CD4-positive, alpha-beta memory T cell (primary cell): Measurements from ENCODE around the gene TIMM8A. TPM values are rescaled to one million over a fixed set of nuclear protein-coding genes. Genes with fewer than 3 reads are reported as not detected.

ENCODE experiments used
- CTCF ChIA-PET: fragments of 350-600 bp; sonication (Branson Sonifier 250); formaldehyde crosslinking; loops from one replicate; lab custom pipeline; 2021; ENCODE audit warnings: inconsistent platforms; ENCODE audit not compliant: partially characterized antibody; lab: Charles Lee
- POLR2A ChIA-PET: fragments of 350-600 bp; sonication (Branson Sonifier 250); formaldehyde crosslinking; loops from one replicate; lab custom pipeline; 2021; ENCODE audit not compliant: partially characterized antibody; lab: Charles Lee
- DNase-seq, 5 donors: peaks; one replicate each; pipeline versions ENCODE4 v3.0.0 to v3.0.0-alpha.2; 2020 to 2022; ENCODE audit warnings: mixed read lengths in 1 of 5
- H3K27ac ChIP-seq: one replicate; pipeline ENCODE4 v1.7.0; 2013; ENCODE audit warnings: low read depth, low read length
- H3K27me3 ChIP-seq: 2 replicates; pipeline ENCODE4 v1.7.0; 2013; ENCODE audit warnings: mild to moderate bottlenecking, low read length, moderate library complexity; ENCODE audit not compliant: insufficient read depth
- H3K36me3 ChIP-seq: 2 replicates; pipeline ENCODE4 v1.7.0; 2013; ENCODE audit warnings: mild to moderate bottlenecking, low read length, moderate library complexity; ENCODE audit not compliant: insufficient read depth
- H3K4me1 ChIP-seq: 2 replicates; pipeline ENCODE4 v1.7.0; 2013; ENCODE audit warnings: mild to moderate bottlenecking, low read length, moderate library complexity; ENCODE audit not compliant: insufficient read depth
- H3K4me3 ChIP-seq, 2 donors: one replicate each; pipeline ENCODE4 v1.7.0; 2013; ENCODE audit warnings: low read length in 2 of 2, mild to moderate bottlenecking in 1 of 2
- H3K9me3 ChIP-seq, 2 donors: one replicate each; pipeline ENCODE4 v1.7.0; 2013; ENCODE audit warnings: low read length in 2 of 2, control low read depth in 1 of 2; ENCODE audit not compliant: control insufficient read depth in 1 of 2
- H3K27ac Mint-ChIP-seq, 7 donors: one replicate each; pipeline ENCODE4 v1.8.0; 2020 to 2021; ENCODE audit warnings: mixed read lengths in 7 of 7, mild to moderate bottlenecking in 6 of 7, inconsistent platforms in 3 of 7, moderate library complexity in 3 of 7
- H3K27me3 Mint-ChIP-seq, 2 donors: one replicate each; pipeline ENCODE4 v1.8.0; 2020 to 2021; ENCODE audit warnings: mixed read lengths in 2 of 2
- H3K36me3 Mint-ChIP-seq, 2 donors: one replicate each; pipeline ENCODE4 v1.8.0; 2020 to 2021; ENCODE audit warnings: mixed read lengths in 2 of 2, inconsistent platforms in 1 of 2, mild to moderate bottlenecking in 1 of 2
- H3K4me1 Mint-ChIP-seq, 4 donors: one replicate each; pipeline ENCODE4 v1.8.0; 2020 to 2021; ENCODE audit warnings: mixed read lengths in 4 of 4, mild to moderate bottlenecking in 1 of 4
- H3K4me3 Mint-ChIP-seq, 8 donors: one replicate each; pipeline ENCODE4 v1.8.0; 2020 to 2021; ENCODE audit warnings: mixed read lengths in 8 of 8, mild to moderate bottlenecking in 7 of 8, moderate library complexity in 6 of 8, inconsistent platforms in 3 of 8
- H3K9me3 Mint-ChIP-seq, 8 donors: one replicate each; pipeline ENCODE4 v1.8.0; 2020 to 2021; ENCODE audit warnings: mixed read lengths in 8 of 8, mild to moderate bottlenecking in 5 of 8, inconsistent platforms in 3 of 8, moderate library complexity in 1 of 8
- intact Hi-C: fragments of 100-400 bp; cut with micrococcal nuclease; formaldehyde crosslinking; loops from one replicate; pipeline ENCODE4 v1.15.1; 2023
- polyA plus RNA-seq, 2 donors: library from polyadenylated mRNA; unstranded; fragments of 300-500 nt; fragmentation: Illumina TruSeq; gene quantifications; one replicate each; pipeline ENCODE4 v1.2.3, GENCODE V29; 2021
- total RNA-seq, 2 experiments: library from RNA; stranded (reverse); gene quantifications; one replicate each; pipeline ENCODE4 v1.2.3, GENCODE V29; 2021

Gene TIMM8A
- total and polyA plus RNA-seq, 4 experiments from 2014 or later: 8.8 to 13.3 (median 11.2) TPM

DNA sequence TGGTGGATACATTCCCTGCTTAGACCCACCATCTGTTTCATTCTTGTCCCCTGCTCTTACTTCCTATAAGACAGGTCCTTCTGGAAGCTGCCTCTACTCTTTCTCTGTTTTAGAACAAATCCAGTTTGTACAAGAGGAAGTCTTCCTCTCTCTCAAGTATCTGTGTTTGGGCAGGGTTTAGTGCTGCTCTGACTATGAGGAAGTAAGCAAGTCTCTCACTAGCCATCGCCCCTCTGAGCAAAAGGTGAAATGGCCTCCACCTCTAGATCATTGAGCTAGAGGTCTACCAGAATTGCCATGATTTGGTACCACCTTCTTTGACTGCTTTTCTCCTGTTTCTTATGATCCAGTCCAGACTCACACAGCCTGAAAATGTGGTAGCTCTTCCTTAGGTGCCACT lies 29.0 kb upstream of the TIMM8A start:
- Mint-ChIP-seq H3K4me3 (no peak overlapping the region), H3K36me3 (no peaks in the 10 kb centered on the region), H3K27ac (no peak overlapping the region), H3K4me1 (no peaks in the 10 kb centered on the region), H3K9me3 (no peaks in the 10 kb centered on the region), H3K27me3 (no peaks in the 10 kb centered on the region)
- Histone ChIP-seq H3K4me3 (no peak overlapping the region), H3K36me3 (no peaks in the 10 kb centered on the region), H3K27me3 (no peaks in the 10 kb centered on the region), H3K4me1 (no peaks in the 10 kb centered on the region), H3K9me3 (no peaks in the 10 kb centered on the region), H3K27ac (no peak overlapping the region)
- ChIA-PET CTCF (interaction anchor here (2.0 kb wide), 1 partner anchor 13 kb away, joined by 6 read pairs; the partner anchor contains the start of gene RPL36A), POLR2A (no interaction called here)
- no peak for DNase-seq
- intact Hi-C loops: no loop called here

DNA sequence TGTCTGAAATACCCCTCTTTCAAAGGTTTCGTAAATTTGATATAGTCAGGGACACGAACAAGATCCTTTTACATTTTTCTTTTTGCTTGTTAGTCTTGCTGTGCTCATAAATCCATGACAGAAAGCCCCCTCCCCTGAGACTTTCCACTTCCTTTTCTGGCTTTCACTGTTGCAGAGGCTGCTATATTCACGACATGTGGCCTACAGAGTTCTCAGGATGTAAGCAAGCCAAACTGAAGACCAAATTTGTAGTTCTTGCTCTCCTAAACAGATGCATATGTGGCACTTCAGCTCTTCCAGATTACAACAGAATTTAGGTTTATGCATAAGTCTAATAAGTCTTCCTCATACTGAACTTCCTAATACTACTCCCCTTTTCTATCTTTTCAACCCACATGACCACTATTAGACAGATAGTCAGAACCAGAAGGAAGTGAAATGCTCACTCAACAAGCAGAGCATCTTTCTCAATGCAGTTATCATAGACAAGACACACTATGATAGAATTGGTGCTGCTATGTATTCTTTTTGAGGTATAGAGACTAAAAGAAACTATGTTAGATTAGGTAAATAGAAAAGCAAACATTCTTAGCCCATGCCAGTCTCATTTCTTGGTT lies 22.5 kb upstream of the TIMM8A start:
- no peaks in the 10 kb centered on the region for H3K4me1 ChIP-seq
- no peak for DNase-seq
- H3K27ac Mint-ChIP-seq: no peak overlapping the region
- POLR2A ChIA-PET: no interaction called here
- no peak overlapping the region for H3K27ac ChIP-seq
- H3K4me1 Mint-ChIP-seq: no peaks in the 10 kb centered on the region
- H3K4me3 ChIP-seq: no peak overlapping the region
- CTCF ChIA-PET: no interaction called here
- H3K4me3 Mint-ChIP-seq: no peak overlapping the region
- H3K27me3 Mint-ChIP-seq: no peaks in the 10 kb centered on the region
- H3K9me3 ChIP-seq: no peaks in the 10 kb centered on the region
- no peaks in the 10 kb centered on the region for H3K36me3 Mint-ChIP-seq
- no peaks in the 10 kb centered on the region for H3K9me3 Mint-ChIP-seq
- intact Hi-C loops: no loop called here
- no peaks in the 10 kb centered on the region for H3K27me3 ChIP-seq
- no peaks in the 10 kb centered on the region for H3K36me3 ChIP-seq

DNA sequence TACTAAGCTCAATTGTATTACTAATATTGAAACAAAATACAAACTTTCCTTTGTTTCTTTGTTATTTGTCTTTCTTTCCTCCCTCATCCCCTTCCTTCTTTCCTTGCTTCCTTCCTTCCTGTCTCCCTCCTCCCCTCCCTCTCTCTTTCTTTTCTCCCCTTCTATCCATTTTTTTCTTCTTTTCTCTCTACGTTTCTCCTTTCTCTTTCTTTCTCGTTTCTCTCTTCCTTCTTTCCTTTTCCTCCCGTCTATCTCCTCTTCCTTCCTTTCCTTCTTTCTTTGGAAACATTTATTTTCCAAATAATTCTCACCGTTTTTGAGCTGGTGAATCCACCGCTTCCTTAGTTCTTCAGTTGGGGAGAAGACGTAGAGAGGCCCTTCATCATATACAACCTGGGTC lies 21.1 kb upstream of the TIMM8A start:
- Mint-ChIP-seq H3K9me3 (no peaks in the 10 kb centered on the region), H3K4me1 (no peaks in the 10 kb centered on the region), H3K27ac (peak overlapping the region in 1 of 7 donors; percentile 60), H3K36me3 (no peaks in the 10 kb centered on the region), H3K4me3 (no peak overlapping the region), H3K27me3 (no peaks in the 10 kb centered on the region)
- H3K4me3 ChIP-seq: no peak overlapping the region
- H3K36me3 ChIP-seq: no peaks in the 10 kb centered on the region
- H3K27me3 ChIP-seq: no peaks in the 10 kb centered on the region
- ChIA-PET POLR2A (no interaction called here), CTCF (no interaction called here)
- no peak for DNase-seq
- no peaks in the 10 kb centered on the region for H3K4me1 ChIP-seq
- intact Hi-C loops: no loop called here
- H3K27ac ChIP-seq: no peak overlapping the region
- no peaks in the 10 kb centered on the region for H3K9me3 ChIP-seq

DNA sequence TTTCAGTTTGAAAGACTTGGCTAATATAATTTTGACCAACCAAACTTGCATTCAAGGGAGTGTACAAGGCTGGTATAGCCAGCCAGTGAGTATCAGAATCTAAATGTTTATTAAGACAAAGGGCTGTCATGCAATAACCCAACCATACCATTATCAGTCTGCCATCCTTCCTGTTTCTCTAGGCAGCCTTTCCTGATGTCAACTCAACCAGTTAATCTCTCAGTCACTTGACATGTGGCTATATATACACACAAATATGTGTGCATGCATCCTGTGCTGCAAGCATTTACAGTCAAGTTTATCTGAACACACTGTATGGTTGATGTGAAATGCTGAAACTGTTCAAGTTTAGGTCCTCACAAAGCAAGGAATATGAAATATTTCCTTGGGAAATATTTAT lies 20.3 kb upstream of the TIMM8A start:
- no peak overlapping the region for H3K4me3 Mint-ChIP-seq
- H3K9me3 Mint-ChIP-seq: no peaks in the 10 kb centered on the region
- Histone ChIP-seq H3K9me3 (no peaks in the 10 kb centered on the region), H3K36me3 (no peaks in the 10 kb centered on the region), H3K4me3 (no peak overlapping the region), H3K4me1 (no peaks in the 10 kb centered on the region), H3K27me3 (no peaks in the 10 kb centered on the region), H3K27ac (no peak overlapping the region)
- ChIA-PET CTCF (no interaction called here), POLR2A (no interaction called here)
- H3K27me3 Mint-ChIP-seq: no peaks in the 10 kb centered on the region
- intact Hi-C loops: no loop called here
- no peaks in the 10 kb centered on the region for H3K4me1 Mint-ChIP-seq
- H3K27ac Mint-ChIP-seq: no peak overlapping the region
- no peak for DNase-seq
- no peaks in the 10 kb centered on the region for H3K36me3 Mint-ChIP-seq

DNA sequence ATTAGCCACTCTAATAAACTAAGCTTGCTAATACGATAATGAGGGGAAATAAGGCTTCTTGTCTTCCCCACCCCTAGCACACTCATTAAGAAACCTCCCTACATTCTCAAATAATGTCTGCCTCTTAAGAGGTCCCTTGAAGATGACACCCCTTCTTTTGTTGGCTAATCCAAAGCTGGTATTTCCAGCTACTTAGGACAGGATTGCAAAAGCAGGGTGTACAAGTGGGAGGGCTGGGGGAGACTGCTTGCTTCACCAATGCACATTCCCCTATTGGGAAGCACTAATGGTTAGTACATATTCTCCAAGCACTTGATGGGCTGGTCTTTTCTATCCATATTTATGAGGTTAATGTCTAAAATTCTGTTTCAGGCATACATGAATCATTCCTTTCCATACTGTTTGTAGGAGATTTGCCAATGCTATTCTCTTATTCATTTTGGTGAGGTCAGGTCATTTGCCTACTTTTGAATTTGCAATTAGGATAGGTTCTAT lies 16.8 kb upstream of the TIMM8A start:
- Histone ChIP-seq H3K27ac (no peak overlapping the region), H3K36me3 (no peaks in the 10 kb centered on the region), H3K4me1 (no peaks in the 10 kb centered on the region), H3K4me3 (no peak overlapping the region), H3K27me3 (no peaks in the 10 kb centered on the region), H3K9me3 (no peaks in the 10 kb centered on the region)
- no peaks in the 10 kb centered on the region for H3K4me1 Mint-ChIP-seq
- H3K27me3 Mint-ChIP-seq: peaks cover 0 to 2% of the 10 kb centered on the region in 2 donors
- no peaks in the 10 kb centered on the region for H3K9me3 Mint-ChIP-seq
- no peak overlapping the region for H3K27ac Mint-ChIP-seq
- ChIA-PET POLR2A (no interaction called here), CTCF (no interaction called here)
- no peaks in the 10 kb centered on the region for H3K36me3 Mint-ChIP-seq
- H3K4me3 Mint-ChIP-seq: no peak overlapping the region
- no peak for DNase-seq
- intact Hi-C loops: no loop called here

DNA sequence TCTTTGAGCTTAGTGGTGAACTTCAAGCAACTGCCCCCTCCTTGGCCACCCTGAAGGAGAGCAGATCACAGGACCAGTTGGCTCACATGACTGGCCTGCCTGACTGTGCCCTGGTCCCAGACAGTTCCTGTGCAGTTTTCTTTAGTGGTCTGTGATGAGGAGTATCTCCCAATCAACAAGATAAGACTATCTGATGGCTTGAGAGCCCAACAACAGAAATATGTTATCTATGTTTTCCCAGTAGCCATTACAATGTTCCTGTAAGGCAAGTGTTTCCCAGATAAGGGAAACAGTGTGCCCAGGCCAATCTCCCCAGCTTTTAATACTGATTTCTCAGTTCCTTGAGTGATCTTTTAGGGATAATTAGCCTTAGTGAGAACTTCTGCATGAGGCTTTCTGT lies 14.2 kb upstream of the TIMM8A start:
- H3K4me1 ChIP-seq: no peaks in the 10 kb centered on the region
- intact Hi-C loops: no loop called here
- Mint-ChIP-seq H3K27me3 (peaks cover 0 to 2% of the 10 kb centered on the region in 2 donors), H3K4me1 (peaks cover 0 to 2% (median 0%) of the 10 kb centered on the region in 4 donors), H3K27ac (no peak overlapping the region), H3K36me3 (no peaks in the 10 kb centered on the region), H3K9me3 (no peaks in the 10 kb centered on the region), H3K4me3 (no peak overlapping the region)
- H3K27ac ChIP-seq: no peak overlapping the region
- POLR2A ChIA-PET: no interaction called here
- no peak overlapping the region for H3K4me3 ChIP-seq
- CTCF ChIA-PET: interaction anchor here (0.6 kb wide), 1 partner anchor 12 kb away, joined by 3 read pairs; no protein-coding TSS in a partner anchor
- no peaks in the 10 kb centered on the region for H3K36me3 ChIP-seq
- H3K27me3 ChIP-seq: no peaks in the 10 kb centered on the region
- no peak for DNase-seq
- H3K9me3 ChIP-seq: no peaks in the 10 kb centered on the region

DNA sequence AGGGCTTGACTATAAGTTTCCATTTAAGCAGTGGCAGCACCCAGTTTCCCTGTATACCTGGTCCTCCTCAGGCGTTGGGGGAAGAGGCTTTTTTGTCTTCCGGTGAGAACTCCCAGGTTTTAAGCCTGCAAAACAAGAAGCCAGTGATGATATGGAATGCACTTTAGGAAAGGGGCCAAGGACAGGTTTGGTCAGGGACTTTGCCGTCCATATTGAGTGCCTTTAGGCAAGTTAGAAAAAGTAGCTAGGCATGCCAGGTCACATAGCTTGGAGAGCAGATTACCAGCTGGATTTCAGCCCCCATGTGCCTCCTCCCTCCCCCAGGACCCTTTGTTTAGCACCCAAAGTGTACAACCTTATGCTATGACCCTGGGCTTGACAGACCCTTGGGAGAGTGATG lies 13.6 kb upstream of the TIMM8A start:
- no peak for DNase-seq
- Histone ChIP-seq H3K9me3 (no peaks in the 10 kb centered on the region), H3K27ac (no peak overlapping the region), H3K4me3 (no peak overlapping the region), H3K27me3 (no peaks in the 10 kb centered on the region), H3K36me3 (no peaks in the 10 kb centered on the region), H3K4me1 (no peaks in the 10 kb centered on the region)
- Mint-ChIP-seq H3K4me3 (no peak overlapping the region), H3K4me1 (peaks cover 0 to 2% (median under 1%) of the 10 kb centered on the region in 4 donors), H3K36me3 (no peaks in the 10 kb centered on the region), H3K27ac (no peak overlapping the region), H3K27me3 (peaks cover 0 to 2% of the 10 kb centered on the region in 2 donors), H3K9me3 (no peaks in the 10 kb centered on the region)
- ChIA-PET CTCF (no interaction called here), POLR2A (no interaction called here)
- intact Hi-C loops: no loop called here
